H9 (cell line): ENCODE results near the gene DTX4. TPM values are rescaled to one million over a fixed set of nuclear protein-coding genes. Genes with fewer than 3 reads are reported as not detected.

Source experiments
- DNase-seq: peaks from one replicate; pipeline ENCODE4 v3.0.0-alpha.2; 2017
- H2AFZ ChIP-seq: one replicate; pipeline ENCODE4 v1.6.1; 2013; ENCODE audit warnings: mild to moderate bottlenecking, low read length, control low read depth, moderate library complexity
- H2AK5ac ChIP-seq: 2 replicates; pipeline ENCODE4 v1.6.1; 2013; ENCODE audit warnings: low read length, control low read depth, mixed read lengths; ENCODE audit not compliant: insufficient read length
- H2BK120ac ChIP-seq: one replicate; pipeline ENCODE4 v1.6.1; 2013; ENCODE audit warnings: low read depth, mild to moderate bottlenecking, low read length, control low read depth, inconsistent platforms; ENCODE audit not compliant: poor library complexity, severe bottlenecking
- H2BK12ac ChIP-seq: 2 replicates; pipeline ENCODE4 v1.6.1; 2013; ENCODE audit warnings: low read length, control low read depth, mixed read lengths, low read depth; ENCODE audit not compliant: insufficient read length
- H2BK15ac ChIP-seq: 2 replicates; pipeline ENCODE4 v1.6.1; 2013; ENCODE audit warnings: low read depth, low read length, control low read depth
- H2BK20ac ChIP-seq: one replicate; pipeline ENCODE4 v1.6.1; 2013; ENCODE audit warnings: low read depth, mild to moderate bottlenecking, low read length, control low read depth, inconsistent platforms; ENCODE audit not compliant: poor library complexity, severe bottlenecking
- H2BK5ac ChIP-seq: 2 replicates; pipeline ENCODE4 v1.6.1; 2013; ENCODE audit warnings: low read length, control low read depth, mixed read lengths; ENCODE audit not compliant: insufficient read length
- H3K14ac ChIP-seq: 2 replicates; pipeline ENCODE4 v1.6.1; 2013; ENCODE audit warnings: low read length, control low read depth; ENCODE audit not compliant: insufficient read depth
- H3K18ac ChIP-seq: 2 replicates; pipeline ENCODE4 v1.6.1; 2013; ENCODE audit warnings: low read depth, mild to moderate bottlenecking, mixed read lengths, low read length, control low read depth; ENCODE audit not compliant: insufficient read length
- H3K23ac ChIP-seq: 2 replicates; pipeline ENCODE4 v1.6.1; 2013; ENCODE audit warnings: low read length, control low read depth, mixed read lengths, low read depth; ENCODE audit not compliant: insufficient read length
- H3K23me2 ChIP-seq: 2 replicates; pipeline ENCODE4 v1.6.1; 2013; ENCODE audit warnings: low read depth, mild to moderate bottlenecking, mixed read lengths, low read length, control low read depth; ENCODE audit not compliant: insufficient read length, poor library complexity, severe bottlenecking
- H3K27ac ChIP-seq: 2 replicates; pipeline ENCODE4 v1.5.1; 2013; ENCODE audit warnings: low read length, control low read depth, mixed read lengths, low read depth; ENCODE audit not compliant: insufficient read length
- H3K27me3 ChIP-seq: 2 replicates; pipeline ENCODE4 v1.6.1; 2013; ENCODE audit warnings: low read length, control low read depth, inconsistent platforms; ENCODE audit not compliant: insufficient read depth
- H3K4ac ChIP-seq: 2 replicates; pipeline ENCODE4 v1.6.1; 2013; ENCODE audit warnings: low read depth, mild to moderate bottlenecking, control low read depth, inconsistent platforms, low read length, moderate library complexity
- H3K4me1 ChIP-seq: 2 replicates; pipeline ENCODE4 v1.6.1; 2013; ENCODE audit warnings: low read length, control low read depth, inconsistent platforms; ENCODE audit not compliant: insufficient read depth
- H3K4me2 ChIP-seq: 2 replicates; pipeline ENCODE4 v1.6.1; 2013; ENCODE audit warnings: low read length, control low read depth, mixed read lengths; ENCODE audit not compliant: insufficient read length, insufficient read depth
- H3K56ac ChIP-seq: 2 replicates; pipeline ENCODE4 v1.6.1; 2013; ENCODE audit warnings: low read depth, mild to moderate bottlenecking, mixed read lengths, low read length, control low read depth; ENCODE audit not compliant: insufficient read length
- H3K79me1 ChIP-seq: 2 replicates; pipeline ENCODE4 v1.6.1; 2013; ENCODE audit warnings: low read depth, mild to moderate bottlenecking, moderate library complexity, low read length, control low read depth, inconsistent platforms; ENCODE audit not compliant: insufficient read depth, poor library complexity, severe bottlenecking
- H3K79me2 ChIP-seq: 2 replicates; pipeline ENCODE4 v1.6.1; 2013; ENCODE audit warnings: low read length, control low read depth, inconsistent platforms; ENCODE audit not compliant: insufficient read depth
- H3K9ac ChIP-seq: 2 replicates; pipeline ENCODE4 v1.6.1; 2013; ENCODE audit warnings: low read length, control low read depth, mixed read lengths; ENCODE audit not compliant: insufficient read length; ENCODE audit errors: extremely low read depth
- H3K9me3 ChIP-seq: one replicate; pipeline ENCODE4 v1.6.1; 2013; ENCODE audit warnings: low read depth, low read length, inconsistent platforms; ENCODE audit not compliant: control insufficient read depth
- H3T11ph ChIP-seq: one replicate; pipeline ENCODE4 v1.6.1; 2013; ENCODE audit warnings: mild to moderate bottlenecking, low read length, control low read depth, inconsistent platforms
- H4K20me1 ChIP-seq: one replicate; pipeline ENCODE4 v1.6.1; 2013; ENCODE audit not compliant: control insufficient read depth, insufficient read length, insufficient read depth
- H4K5ac ChIP-seq: 2 replicates; pipeline ENCODE4 v1.6.1; 2013; ENCODE audit warnings: low read depth, mild to moderate bottlenecking, mixed read lengths, low read length, control low read depth; ENCODE audit not compliant: insufficient read length
- H4K8ac ChIP-seq: replicated peaks from 2 replicates; pipeline ENCODE4 v1.6.1; 2013; ENCODE audit warnings: low read length, control low read depth, mixed read lengths, low read depth; ENCODE audit not compliant: insufficient read length
- H4K91ac ChIP-seq: 2 replicates; pipeline ENCODE4 v1.6.1; 2013; ENCODE audit warnings: low read depth, mild to moderate bottlenecking, moderate library complexity, mixed read lengths, low read length, control low read depth; ENCODE audit not compliant: insufficient read length
- H3K27ac Mint-ChIP-seq, 3 experiments: 2 replicates in 2 of 3; 3 replicates in 1 of 3; pipeline ENCODE4 v1.8.0; 2020 to 2021; ENCODE audit warnings: mixed read lengths in 3 of 3, mild to moderate bottlenecking in 1 of 3, moderate library complexity in 1 of 3
- H3K27me3 Mint-ChIP-seq: 2 replicates; pipeline ENCODE4 v1.8.0; 2021; ENCODE audit warnings: low read depth, mild to moderate bottlenecking, moderate library complexity, mixed read lengths
- H3K36me3 Mint-ChIP-seq, 3 experiments: 2 replicates in 2 of 3; 3 replicates in 1 of 3; pipeline ENCODE4 v1.8.0; 2020 to 2021; ENCODE audit warnings: low read depth in 3 of 3, mixed read lengths in 3 of 3; ENCODE audit not compliant: insufficient read depth in 1 of 3
- H3K4me1 Mint-ChIP-seq, 2 experiments: 2 replicates each; pipeline ENCODE4 v1.8.0; 2020; ENCODE audit warnings: mixed read lengths in 2 of 2
- H3K4me3 Mint-ChIP-seq, 2 experiments: 2 replicates in 1 of 2; 3 replicates in 1 of 2; pipeline ENCODE4 v1.8.0; 2020 to 2021; ENCODE audit warnings: mild to moderate bottlenecking in 2 of 2, mixed read lengths in 2 of 2, moderate library complexity in 1 of 2
- H3K9me3 Mint-ChIP-seq, 2 experiments: 2 replicates in 1 of 2; 3 replicates in 1 of 2; pipeline ENCODE4 v1.8.0; 2020; ENCODE audit warnings: mild to moderate bottlenecking in 2 of 2, mixed read lengths in 2 of 2, moderate library complexity in 1 of 2
- CTCF ChIP-seq: fragments of 200-600 bp; sonication (generic); conservative IDR thresholded peaks from 3 replicates; pipeline ENCODE4 v1.8.0; 2021; ENCODE audit warnings: antibody characterized with exemption, mild to moderate bottlenecking
- WGBS: extraction: QIAGEN DNeasy Blood & Tissue Kit; methylation state at CpG from one replicate; pipeline ENCODE4 v1.1.7; 2013; ENCODE audit warnings: missing lambda C conversion rate, low lambda C conversion rate, mixed read lengths; ENCODE audit not compliant: insufficient read length; ENCODE audit errors: extremely low coverage; 5-methylcytosine and 5-hydroxymethylcytosine counted together
- total RNA-seq: library from RNA; stranded (reverse); gene quantifications from 2 replicates; pipeline ENCODE4 v1.2.1, GENCODE V29; 2021

DTX4 gene
- total RNA-seq, 1 experiment from 2014 or later = 13.0 TPM

GRCh38 chr11:59216641-59217564, 45.0 kb downstream of the DTX4 start:
- no peak overlapping the region for H4K91ac ChIP-seq
- no peaks in the 10 kb centered on the region for H3K23me2 ChIP-seq
- H4K20me1 ChIP-seq = no peaks in the 10 kb centered on the region
- H3K56ac ChIP-seq = no peak overlapping the region
- H3K4ac ChIP-seq = no peak overlapping the region
- no peak for TF ChIP-seq CTCF
- WGBS = no CpG with 5 or more reads among the region's 9 CpGs
- H3K27me3 ChIP-seq = no peaks in the 10 kb centered on the region
- H3K27ac ChIP-seq = no peak overlapping the region
- H3K79me2 ChIP-seq = no peaks in the 10 kb centered on the region
- H4K8ac ChIP-seq = no peak overlapping the region
- H3K18ac ChIP-seq = no peak overlapping the region
- H2BK120ac ChIP-seq = no peak overlapping the region
- H2AFZ ChIP-seq = no peak overlapping the region
- Mint-ChIP-seq H3K27me3 (no peaks in the 10 kb centered on the region), H3K4me1 (no peaks in the 10 kb centered on the region), H3K4me3 (no peak overlapping the region), H3K27ac (no peak overlapping the region), H3K9me3 (no peaks in the 10 kb centered on the region), H3K36me3 (no peaks in the 10 kb centered on the region; a peak in 1 of 7 replicates)
- H4K5ac ChIP-seq = no peak overlapping the region
- H2AK5ac ChIP-seq = no peak overlapping the region
- no peaks in the 10 kb centered on the region for H3K9me3 ChIP-seq
- no peak overlapping the region for H3T11ph ChIP-seq
- no peak overlapping the region for H3K4me2 ChIP-seq
- no peak overlapping the region for H3K23ac ChIP-seq
- H2BK20ac ChIP-seq = no peak overlapping the region
- no peak overlapping the region for H2BK5ac ChIP-seq
- H3K79me1 ChIP-seq = no peaks in the 10 kb centered on the region
- DNase-seq = no peak
- H2BK15ac ChIP-seq = no peak overlapping the region
- H3K14ac ChIP-seq = no peak overlapping the region
- no peak overlapping the region for H2BK12ac ChIP-seq
- H3K9ac ChIP-seq = no peak overlapping the region
- no peaks in the 10 kb centered on the region for H3K4me1 ChIP-seq
